22Rv1 (cell line): ENCODE results near the gene SRGAP1.

Experiments
- ZFX ChIP-seq: fragments of 450-650 bp; IDR thresholded peaks from 2 replicates; pipeline ENCODE4 v1.6.1; 2017; ENCODE audit warnings: antibody characterized with exemption, borderline replicate concordance
- TF ChIP-seq, protein P1 (sequence below): fragments of 450-650 bp; IDR thresholded peaks from 2 replicates; pipeline ENCODE4 v1.5.1; 2017; ENCODE audit warnings: mild to moderate bottlenecking

DNA sequence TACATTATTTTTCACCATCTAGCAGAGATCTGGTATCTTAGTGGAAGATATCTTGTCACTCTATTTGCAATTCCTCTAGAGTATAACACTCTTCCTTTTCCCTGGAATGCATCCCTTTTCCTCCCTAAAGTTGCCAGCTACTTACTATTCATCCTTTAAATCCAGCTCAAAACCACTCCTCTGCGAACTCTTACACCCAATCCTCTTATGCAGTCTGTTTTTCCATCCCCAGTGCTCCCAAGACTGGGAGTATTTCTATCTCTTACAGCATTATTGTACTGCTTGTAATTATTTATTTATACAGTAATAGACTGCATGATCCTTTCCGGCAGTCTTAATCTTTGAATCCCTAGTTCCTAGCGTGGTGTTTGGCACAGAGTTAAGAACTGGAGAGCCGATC is 2.9 kb upstream of the SRGAP1 start:
- TF ChIP-seq, protein P1, sequence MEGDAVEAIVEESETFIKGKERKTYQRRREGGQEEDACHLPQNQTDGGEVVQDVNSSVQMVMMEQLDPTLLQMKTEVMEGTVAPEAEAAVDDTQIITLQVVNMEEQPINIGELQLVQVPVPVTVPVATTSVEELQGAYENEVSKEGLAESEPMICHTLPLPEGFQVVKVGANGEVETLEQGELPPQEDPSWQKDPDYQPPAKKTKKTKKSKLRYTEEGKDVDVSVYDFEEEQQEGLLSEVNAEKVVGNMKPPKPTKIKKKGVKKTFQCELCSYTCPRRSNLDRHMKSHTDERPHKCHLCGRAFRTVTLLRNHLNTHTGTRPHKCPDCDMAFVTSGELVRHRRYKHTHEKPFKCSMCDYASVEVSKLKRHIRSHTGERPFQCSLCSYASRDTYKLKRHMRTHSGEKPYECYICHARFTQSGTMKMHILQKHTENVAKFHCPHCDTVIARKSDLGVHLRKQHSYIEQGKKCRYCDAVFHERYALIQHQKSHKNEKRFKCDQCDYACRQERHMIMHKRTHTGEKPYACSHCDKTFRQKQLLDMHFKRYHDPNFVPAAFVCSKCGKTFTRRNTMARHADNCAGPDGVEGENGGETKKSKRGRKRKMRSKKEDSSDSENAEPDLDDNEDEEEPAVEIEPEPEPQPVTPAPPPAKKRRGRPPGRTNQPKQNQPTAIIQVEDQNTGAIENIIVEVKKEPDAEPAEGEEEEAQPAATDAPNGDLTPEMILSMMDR: no peak
- no peak for TF ChIP-seq ZFX
